H1 (cell line): ENCODE measurements around the gene OSBP. TPM values are rescaled to one million over a fixed set of nuclear protein-coding genes. Genes with fewer than 3 reads are reported as not detected.

ENCODE experiments used
- ATF2 ChIP-seq: IDR thresholded peaks from 2 replicates; pipeline ENCODE4 v1.6.1; 2012; ENCODE audit warnings: low read length, inconsistent platforms
- polyA plus RNA-seq, 7 experiments: library from polyadenylated mRNA; depleted of rRNA in 3 of 7; stranded (reverse) in 5 of 7; unstranded in 2 of 7; fragments of >200 nt in 5 of 7; fragments of 200-250 nt in 2 of 7; gene quantifications; 1 replicate in 5 of 7; 2 replicates in 1 of 7; 4 replicates in 1 of 7; pipeline versions ENCODE4 v1.2.1 to v1.2.3, GENCODE V29; 2011 to 2013; ENCODE audit warnings: missing spikeins in 2 of 7, mixed read lengths in 2 of 7
- total RNA-seq: library from RNA; stranded (reverse); fragmentation: NEBNext Ultra II Directional; extraction: Animal tissue kit (Norgen Biotek cat#: 25700); gene quantifications from 2 replicates; pipeline ENCODE4 v1.2.1, GENCODE V29; 2021

Gene OSBP
- total and polyA plus RNA-seq, 2 of the 8 experiments (the other 6 are each of a cell fraction or from before 2014, with no cell fraction given): 13.2 to 43.1 TPM

GRCh38 chr11:59578369-59578768 is 37.2 kb downstream of the OSBP start (continued):
- no peak for TF ChIP-seq ATF2
